ENCODE data around the gene S100A5.
A peak's percentile ranks its signal among the peaks of the same experiment; 100 is the strongest.

The S100A5 gene

DNA sequence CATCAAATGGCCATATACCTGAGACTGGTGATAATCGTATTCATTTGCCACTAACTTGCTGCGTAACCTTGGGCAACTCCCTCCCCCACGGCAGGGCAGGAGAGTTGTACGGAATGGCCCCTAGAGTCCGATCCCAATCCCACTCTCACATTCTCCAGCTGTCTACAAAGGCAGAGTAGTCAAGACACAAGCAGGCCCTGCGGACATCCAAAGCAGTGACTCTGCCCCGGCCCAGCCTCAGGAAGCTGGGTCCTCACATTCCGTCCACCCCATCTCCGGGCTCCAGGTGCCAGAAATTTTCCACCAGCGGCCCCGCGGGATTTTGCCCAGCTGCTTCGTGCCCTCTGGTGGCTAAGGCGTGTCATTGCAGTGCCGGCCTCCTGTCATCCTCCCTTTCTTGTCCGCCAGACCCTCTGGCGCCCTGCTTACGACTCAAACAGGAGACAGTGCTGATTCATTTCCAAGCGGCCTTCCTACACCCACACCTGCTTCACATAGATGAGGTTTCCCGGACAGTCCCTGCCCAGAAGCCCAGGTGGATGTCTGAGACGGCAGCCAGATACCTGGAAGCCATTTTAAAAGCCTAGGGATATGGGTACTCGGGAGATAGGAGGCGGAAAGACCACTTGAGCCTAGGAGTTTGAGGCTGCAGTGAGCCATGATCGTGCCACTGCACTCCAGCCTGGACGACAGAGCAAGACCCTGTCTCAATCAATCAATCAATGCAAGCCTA lies 27.8 kb upstream of the S100A5 start:
- H3K4me1 ChIP-seq (ENCODE audit: control extremely low read depth in 1 of 4, control insufficient read depth in 4 of 4, insufficient read depth in 4 of 4, low read length in 3 of 4), result peaks cover 9 to 68% (median 43%) of the 10 kb centered on the region in 4 experiments
- no peaks in the 10 kb centered on the region for H3K27me3 ChIP-seq (replicated peaks in 2 of 5; ENCODE audit: control insufficient read depth in 4 of 5, insufficient read depth in 5 of 5, low read length in 4 of 5)
- DNase-seq, result peak; percentile 81 to 87 (median 87)
- peak overlapping the region in 5 of 7 experiments; percentile 8 to 58 (median 19) for H3K4me3 ChIP-seq (ENCODE audit: control insufficient read depth in 1 of 7, extremely low read depth in 1 of 7, insufficient read depth in 4 of 7, low read depth in 2 of 7, low read length in 6 of 7)
- 22% methylated on average over 23 of the region's 25 CpGs for WGBS (ENCODE audit: insufficient coverage)
- ChIA-PET CTCF (interaction anchor here (0.7 to 7.5 kb wide), 26 partner anchors 9 to 220 kb away, joined by 3 to 262 read pairs (median 6); partner anchors contain the start of genes PGLYRP4, S100A1, S100A13 and S100A14), POLR2A (interaction anchor here (0.7 to 1.5 kb wide), 3 partner anchors 33 to 65 kb away, joined by 4 to 6 read pairs (median 6); partner anchors contain the start of genes CHTOP and S100A6)
- no peak overlapping the region for H3K27ac ChIP-seq (ENCODE audit: insufficient read depth in 1 of 2, low read depth in 1 of 2, low read length in 2 of 2, poor library complexity in 1 of 2, severe bottlenecking in 2 of 2)
- H3K36me3 ChIP-seq (ENCODE audit: control insufficient read depth in 4 of 4, insufficient read depth in 4 of 4, low read length in 3 of 4), result no peaks in the 10 kb centered on the region
- no peaks in the 10 kb centered on the region for H3K9me3 ChIP-seq (ENCODE audit: control extremely low read depth in 1 of 5, control insufficient read depth in 4 of 5, insufficient read depth in 2 of 5, low read depth in 1 of 5, low read length in 4 of 5)

GRCh38 chr1:153567621-153568366 lies 27.1 kb upstream of the S100A5 start:
- POLR2A ChIA-PET, result interaction anchor here (0.7 to 1.5 kb wide), 3 partner anchors 32 to 66 kb away, joined by 4 to 6 read pairs (median 6); partner anchors contain the start of genes CHTOP and S100A6
- 95% methylated on average over 17 of the region's 22 CpGs for WGBS (ENCODE audit: insufficient coverage)
- no peaks in the 10 kb centered on the region for H3K36me3 ChIP-seq (ENCODE audit: control insufficient read depth in 4 of 4, insufficient read depth in 4 of 4, low read length in 3 of 4)
- H3K4me3 ChIP-seq (ENCODE audit: control insufficient read depth in 1 of 7, extremely low read depth in 1 of 7, insufficient read depth in 4 of 7, low read depth in 2 of 7, low read length in 6 of 7), result no peak overlapping the region
- no peak overlapping the region for H3K27ac ChIP-seq (ENCODE audit: insufficient read depth in 1 of 2, low read depth in 1 of 2, low read length in 2 of 2, poor library complexity in 1 of 2, severe bottlenecking in 2 of 2)
- DNase-seq, result no peak
- peaks cover 5 to 64% (median 35%) of the 10 kb centered on the region in 4 experiments for H3K4me1 ChIP-seq (ENCODE audit: control extremely low read depth in 1 of 4, control insufficient read depth in 4 of 4, insufficient read depth in 4 of 4, low read length in 3 of 4)
- CTCF ChIA-PET, result interaction anchor here (0.7 to 7.5 kb wide), 26 partner anchors 8 to 395 kb away, joined by 3 to 262 read pairs (median 5); partner anchors contain the start of genes PGLYRP4, S100A1, S100A13 and S100A14
- no peaks in the 10 kb centered on the region for H3K9me3 ChIP-seq (ENCODE audit: control extremely low read depth in 1 of 5, control insufficient read depth in 4 of 5, insufficient read depth in 2 of 5, low read depth in 1 of 5, low read length in 4 of 5)
- H3K27me3 ChIP-seq (replicated peaks in 2 of 5; ENCODE audit: control insufficient read depth in 4 of 5, insufficient read depth in 5 of 5, low read length in 4 of 5), result no peaks in the 10 kb centered on the region

DNA sequence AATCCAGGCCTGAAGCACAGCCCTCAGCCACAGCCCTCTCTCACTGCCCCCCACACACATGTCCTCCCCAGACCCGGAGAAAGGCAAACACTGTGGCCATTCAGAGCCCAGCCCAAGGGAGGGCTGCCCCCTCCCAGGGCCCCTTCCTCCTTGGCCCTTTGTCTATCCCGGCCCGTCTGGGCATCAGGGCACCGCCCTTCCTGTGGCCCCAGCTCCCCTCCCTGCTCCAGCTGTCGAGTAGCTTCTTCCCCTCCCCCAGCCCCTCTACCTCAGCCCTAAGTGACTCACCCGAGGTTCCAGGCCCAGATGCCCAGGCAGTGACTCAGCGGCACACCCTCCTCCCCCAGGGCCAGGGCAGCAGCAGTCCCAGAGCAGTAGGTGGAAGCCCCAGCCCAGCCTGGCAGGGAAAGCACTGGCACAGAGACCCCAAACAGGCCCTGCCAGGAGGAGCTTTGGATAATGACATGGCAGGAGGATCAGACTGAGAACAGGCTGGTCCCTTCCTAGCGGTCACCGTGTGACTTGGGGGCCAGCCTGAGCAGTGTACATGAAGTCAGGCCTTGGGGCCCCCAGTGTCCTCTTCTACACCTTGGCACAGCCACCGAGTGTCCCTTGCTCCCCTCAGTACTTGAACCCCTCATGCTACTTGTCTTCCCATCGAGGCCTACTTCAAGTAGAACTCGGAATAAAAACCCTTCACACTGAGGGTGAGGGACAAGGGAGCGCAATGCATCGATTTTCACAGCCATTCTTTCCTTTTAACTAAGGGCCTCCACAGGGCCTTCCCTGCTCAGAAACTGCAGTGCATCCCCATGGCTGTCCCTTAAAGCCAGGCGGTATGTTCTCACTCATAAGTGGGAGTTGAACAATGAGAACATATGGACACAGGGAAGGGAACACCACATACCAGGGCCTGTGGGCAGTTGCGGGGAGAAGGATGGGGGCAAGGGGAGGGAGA lies 26.0 kb upstream of the S100A5 start:
- ChIA-PET CTCF (interaction anchor here (0.6 to 11.1 kb wide), 10 partner anchors 13 to 67 kb away, joined by 3 to 116 read pairs (median 4); partner anchors contain the start of genes CHTOP, S100A13, S100A5 and S100A6), POLR2A (interaction anchor here (0.6 to 2.0 kb wide), 4 partner anchors 21 to 43 kb away, joined by 4 to 15 read pairs (median 8); partner anchors contain the start of genes S100A4 and S100A6)
- H3K36me3 ChIP-seq (ENCODE audit: control insufficient read depth in 4 of 4, insufficient read depth in 4 of 4, low read length in 3 of 4), result no peaks in the 10 kb centered on the region
- no peaks in the 10 kb centered on the region for H3K27me3 ChIP-seq (replicated peaks in 2 of 5; ENCODE audit: control insufficient read depth in 4 of 5, insufficient read depth in 5 of 5, low read length in 4 of 5)
- peak; percentile 92 to 98 (median 98) for DNase-seq
- peak overlapping the region in 4 of 7 experiments; percentile 16 to 57 (median 30) for H3K4me3 ChIP-seq (ENCODE audit: control insufficient read depth in 1 of 7, extremely low read depth in 1 of 7, insufficient read depth in 4 of 7, low read depth in 2 of 7, low read length in 6 of 7)
- 57% methylated on average over 10 of the region's 16 CpGs for WGBS (ENCODE audit: insufficient coverage)
- H3K4me1 ChIP-seq (ENCODE audit: control extremely low read depth in 1 of 4, control insufficient read depth in 4 of 4, insufficient read depth in 4 of 4, low read length in 3 of 4), result peaks cover 3 to 53% (median 33%) of the 10 kb centered on the region in 4 experiments
- H3K9me3 ChIP-seq (ENCODE audit: control extremely low read depth in 1 of 5, control insufficient read depth in 4 of 5, insufficient read depth in 2 of 5, low read depth in 1 of 5, low read length in 4 of 5), result no peaks in the 10 kb centered on the region
- H3K27ac ChIP-seq (ENCODE audit: insufficient read depth in 1 of 2, low read depth in 1 of 2, low read length in 2 of 2, poor library complexity in 1 of 2, severe bottlenecking in 2 of 2), result peak overlapping the region; percentile 47 to 80

DNA sequence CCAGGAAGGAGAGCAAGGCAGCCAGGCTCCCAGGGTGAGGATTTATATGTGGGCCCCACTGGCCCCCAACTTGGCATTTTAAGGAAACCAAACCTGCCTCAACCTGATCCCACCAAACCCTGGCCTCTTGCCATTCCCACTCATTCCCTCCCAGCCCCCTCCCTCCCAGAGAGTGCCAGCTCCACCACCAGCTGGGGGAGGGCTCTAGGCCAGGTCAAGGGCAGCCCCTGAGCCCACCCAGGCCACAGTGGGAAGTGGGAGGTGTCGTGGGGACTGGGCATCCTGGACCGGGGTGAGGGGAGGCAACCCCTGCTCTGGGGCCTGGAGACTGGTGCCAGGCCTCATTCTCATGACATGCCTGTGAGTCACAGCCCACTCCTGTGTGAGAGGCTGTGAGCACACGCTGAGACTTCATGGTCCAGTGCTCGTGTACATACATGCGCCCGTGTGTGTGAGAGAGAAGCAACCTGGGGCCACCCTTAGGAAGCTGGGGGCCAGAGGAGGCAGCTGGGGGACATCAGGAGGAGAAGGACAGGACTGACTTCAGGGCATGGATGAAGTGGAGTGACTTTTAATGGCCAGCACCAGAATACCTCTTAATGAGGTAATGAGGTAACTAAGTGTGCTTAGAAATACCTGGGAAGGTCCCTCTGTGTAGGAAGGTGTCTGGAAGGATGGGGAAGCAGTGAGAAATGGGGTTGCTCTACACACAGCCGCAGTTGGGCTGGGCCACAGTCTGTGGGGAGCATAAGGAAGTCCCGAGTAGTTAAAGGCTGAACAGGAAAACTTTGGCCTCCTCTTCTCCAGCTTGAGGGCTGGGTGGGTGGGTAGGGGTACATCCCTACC lies 25.0 kb upstream of the S100A5 start, which contains the start of gene S100A2:
TSS of gene S100A2 (minus strand) at position 316 of the 846 bp plus-strand sequence. CDS start 1,967 bp downstream, outside the sequence.
- Histone ChIP-seq H3K4me3 (ENCODE audit: control insufficient read depth in 1 of 7, extremely low read depth in 1 of 7, insufficient read depth in 4 of 7, low read depth in 2 of 7, low read length in 6 of 7) (peak within 1 kb of the TSS in 4 of 7 experiments; percentile 16 to 57 (median 30)), H3K4me1 (ENCODE audit: control extremely low read depth in 1 of 4, control insufficient read depth in 4 of 4, insufficient read depth in 4 of 4, low read length in 3 of 4) (peaks cover 3 to 53% (median 33%) of the 10 kb centered on the region in 4 experiments), H3K27ac (ENCODE audit: insufficient read depth in 1 of 2, low read depth in 1 of 2, low read length in 2 of 2, poor library complexity in 1 of 2, severe bottlenecking in 2 of 2) (peak within 1 kb of the TSS; percentile 47 to 80), H3K36me3 (ENCODE audit: control insufficient read depth in 4 of 4, insufficient read depth in 4 of 4, low read length in 3 of 4) (no peaks in the 10 kb centered on the region), H3K9me3 (ENCODE audit: control extremely low read depth in 1 of 5, control insufficient read depth in 4 of 5, insufficient read depth in 2 of 5, low read depth in 1 of 5, low read length in 4 of 5) (no peaks in the 10 kb centered on the region), H3K27me3 (replicated peaks in 2 of 5; ENCODE audit: control insufficient read depth in 4 of 5, insufficient read depth in 5 of 5, low read length in 4 of 5) (no peaks in the 10 kb centered on the region)
- CTCF ChIA-PET, result interaction anchor here (0.6 to 11.1 kb wide), 10 partner anchors 12 to 68 kb away, joined by 3 to 116 read pairs (median 4); partner anchors contain the start of genes CHTOP, S100A13, S100A5 and S100A6
- peak; percentile 34 to 76 (median 65) for DNase-seq
- WGBS (ENCODE audit: insufficient coverage), result 38% methylated on average over 7 of the region's 8 CpGs
- POLR2A ChIA-PET, result interaction anchor here (1.0 to 2.0 kb wide), 3 partner anchors 20 to 30 kb away, joined by 5 to 15 read pairs (median 11); partner anchors contain the start of genes S100A4 and S100A6

DNA sequence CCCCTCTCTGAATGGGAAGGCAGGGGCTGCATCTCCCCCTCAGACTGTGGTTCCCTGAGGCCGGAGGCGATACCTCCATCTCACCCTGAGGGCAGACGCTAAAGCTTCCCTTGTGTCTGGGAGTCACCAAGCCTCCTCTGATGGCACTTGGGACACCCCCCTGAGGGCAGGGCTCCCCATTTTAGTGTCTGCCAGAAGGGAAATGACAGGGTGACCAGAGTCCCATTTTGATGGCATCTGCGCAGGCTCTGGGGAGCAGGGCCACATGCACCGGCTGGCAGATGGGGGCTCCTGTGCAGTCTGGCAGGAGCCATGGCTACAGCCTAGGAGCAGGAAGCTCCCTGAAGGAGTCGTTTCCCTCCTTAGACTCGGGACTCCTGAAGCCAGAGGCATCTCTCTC lies 23.3 kb upstream of the S100A5 start:
- ChIA-PET CTCF (interaction anchor here (0.7 to 11.1 kb wide), 5 partner anchors 9 to 43 kb away, joined by 3 to 116 read pairs (median 4); partner anchors contain the start of gene S100A6), POLR2A (interaction anchor here (0.7 kb wide), 1 partner anchor 38 kb away, joined by 3 read pairs; no protein-coding TSS in a partner anchor)
- Histone ChIP-seq H3K36me3 (ENCODE audit: control insufficient read depth in 4 of 4, insufficient read depth in 4 of 4, low read length in 3 of 4) (no peaks in the 10 kb centered on the region), H3K27ac (ENCODE audit: insufficient read depth in 1 of 2, low read depth in 1 of 2, low read length in 2 of 2, poor library complexity in 1 of 2, severe bottlenecking in 2 of 2) (no peak overlapping the region), H3K4me3 (ENCODE audit: control insufficient read depth in 1 of 7, extremely low read depth in 1 of 7, insufficient read depth in 4 of 7, low read depth in 2 of 7, low read length in 6 of 7) (no peak overlapping the region), H3K9me3 (ENCODE audit: control extremely low read depth in 1 of 5, control insufficient read depth in 4 of 5, insufficient read depth in 2 of 5, low read depth in 1 of 5, low read length in 4 of 5) (no peaks in the 10 kb centered on the region), H3K4me1 (ENCODE audit: control extremely low read depth in 1 of 4, control insufficient read depth in 4 of 4, insufficient read depth in 4 of 4, low read length in 3 of 4) (peaks cover 3 to 53% (median 33%) of the 10 kb centered on the region in 4 experiments), H3K27me3 (replicated peaks in 2 of 5; ENCODE audit: control insufficient read depth in 4 of 5, insufficient read depth in 5 of 5, low read length in 4 of 5) (no peaks in the 10 kb centered on the region)
- DNase-seq, result no peak
- 100% methylated on average over 4 of the region's 7 CpGs for WGBS (ENCODE audit: insufficient coverage)

Data from common myeloid progenitor, CD34-positive (primary cell).